Ammon's horn (tissue), 1 donor: Measurements from ENCODE around the gene CD244.
A peak's percentile ranks its signal among the peaks of the same experiment; 100 is the strongest.

Source experiments
- DNase-seq: peaks from one replicate; pipeline ENCODE4 v3.0.0-alpha.2; 2016; ENCODE audit warnings: low spot score

CD244 gene

GRCh38 chr1:160844447-160845232 lies 18.0 kb downstream of the CD244 start:
- no peak for DNase-seq

GRCh38 chr1:160841079-160841478 lies 21.6 kb downstream of the CD244 start:
- no peak for DNase-seq

DNA sequence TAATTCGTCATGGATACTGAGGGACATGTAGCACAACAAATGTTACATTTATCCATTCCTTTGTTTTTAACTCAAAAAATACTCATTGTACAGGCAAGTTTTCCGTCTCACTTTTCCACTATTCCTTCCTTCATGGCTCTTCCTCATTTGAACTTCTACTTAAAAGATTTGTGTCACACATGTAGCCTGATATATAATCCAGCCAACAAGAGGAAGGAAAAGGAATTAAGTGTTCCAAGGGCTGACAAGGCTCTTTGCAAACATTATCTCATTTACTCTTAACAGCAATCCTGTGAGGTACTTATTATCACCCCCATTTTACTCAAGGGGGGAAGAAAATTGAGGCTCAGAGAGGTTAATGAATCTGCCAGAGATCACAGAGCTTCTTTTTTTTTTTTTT lies 22.9 kb downstream of the CD244 start:
- no peak for DNase-seq

DNA sequence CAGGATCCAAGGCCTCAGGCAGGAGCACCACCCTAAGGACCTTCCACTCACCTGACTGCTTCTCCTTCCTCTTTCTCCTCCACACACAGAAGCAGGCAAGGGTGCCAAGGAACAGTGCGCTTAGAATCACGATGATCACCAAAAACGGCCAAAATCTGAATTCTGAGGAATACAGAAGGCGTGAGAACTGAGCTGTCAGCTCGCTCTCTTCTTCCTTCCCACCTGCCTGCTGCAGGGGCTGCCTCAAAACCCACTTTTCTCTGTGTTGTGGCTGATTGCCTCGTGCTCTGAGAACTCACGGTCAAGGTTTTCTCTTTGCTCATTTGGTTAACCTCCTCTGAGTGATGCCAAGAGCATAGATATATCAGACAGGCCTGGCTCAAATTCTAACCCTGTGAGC lies 23.8 kb downstream of the CD244 start:
- DNase-seq: no peak

DNA sequence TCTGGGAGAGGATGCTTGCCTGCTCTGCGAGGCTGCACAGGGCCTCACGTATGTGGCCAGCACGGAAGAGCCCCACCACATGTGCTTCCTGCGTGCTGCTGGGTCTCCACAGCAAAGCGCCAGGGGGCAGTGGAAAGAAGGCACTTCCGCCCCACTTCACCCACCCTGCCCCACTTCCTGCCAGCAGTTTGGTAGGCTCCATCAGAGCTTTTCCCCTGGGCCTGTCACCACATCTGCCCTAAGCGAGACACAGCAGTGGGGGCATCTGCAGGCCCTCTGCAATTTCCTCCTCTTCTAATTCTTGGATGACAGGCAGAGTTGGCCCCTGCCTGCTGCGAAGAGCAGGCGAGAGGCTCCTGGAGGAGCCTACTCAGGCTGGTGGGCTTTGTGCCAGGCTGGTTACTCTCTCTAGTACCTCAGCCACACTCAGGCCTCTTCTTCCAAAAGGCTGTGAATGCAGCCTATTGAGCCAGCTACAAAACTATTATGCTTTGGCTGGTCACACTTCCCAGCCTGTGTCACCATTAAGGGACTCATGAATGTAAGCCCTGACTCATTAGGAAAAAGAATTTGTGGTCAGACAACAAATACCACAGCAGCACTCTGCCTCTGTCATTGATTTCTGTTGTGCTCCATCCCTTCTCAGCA lies 25.0 kb downstream of the CD244 start:
- peak; percentile 56 for DNase-seq

DNA sequence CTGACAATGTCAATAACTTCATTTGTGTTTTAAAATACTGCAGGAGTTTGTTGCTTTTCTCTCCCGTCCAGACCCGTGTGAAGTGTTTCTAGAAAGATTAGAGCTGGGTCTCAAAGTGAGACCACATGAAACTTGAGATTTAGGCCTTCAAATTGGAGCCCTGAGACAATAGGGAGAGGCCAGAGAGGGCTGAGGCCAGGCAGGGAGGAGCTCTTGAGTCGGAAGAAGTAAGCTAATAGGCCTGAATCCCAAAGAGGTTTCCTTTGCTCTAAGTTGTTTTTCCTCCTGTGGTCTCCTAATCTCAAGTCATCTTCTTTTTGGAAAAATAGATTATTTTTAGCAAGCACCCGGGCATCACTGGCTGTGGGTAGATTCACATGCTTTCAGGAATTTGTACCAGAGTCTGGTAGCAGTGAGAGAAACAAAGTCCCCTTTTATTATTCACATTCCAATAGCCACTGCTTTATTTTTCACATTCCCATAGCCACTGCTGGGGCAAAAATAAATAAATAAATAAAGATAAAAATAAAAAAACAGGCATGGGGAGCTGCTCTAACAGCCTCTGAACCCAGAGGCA lies 25.6 kb downstream of the CD244 start:
- no peak for DNase-seq

DNA sequence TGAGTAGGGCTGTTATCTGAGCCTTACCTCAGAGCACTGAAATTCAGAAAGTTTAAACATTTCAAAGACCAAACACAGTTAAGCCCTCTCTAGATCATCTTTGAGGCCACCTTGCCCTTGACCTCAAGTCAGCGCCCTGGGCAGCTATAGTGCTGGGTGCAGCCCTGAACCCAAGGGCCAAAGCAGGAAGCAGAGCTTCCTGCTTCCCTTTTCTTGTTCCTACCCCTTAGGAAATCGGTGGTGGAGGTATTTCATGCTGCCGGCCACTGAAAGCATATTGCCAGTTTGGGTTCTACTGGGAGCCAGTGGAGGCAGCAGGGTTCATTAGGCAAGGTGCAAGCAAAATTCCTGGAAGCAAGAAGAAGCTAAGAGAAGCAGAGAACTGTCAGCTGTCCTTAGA lies 26.1 kb downstream of the CD244 start:
- no peak for DNase-seq

DNA sequence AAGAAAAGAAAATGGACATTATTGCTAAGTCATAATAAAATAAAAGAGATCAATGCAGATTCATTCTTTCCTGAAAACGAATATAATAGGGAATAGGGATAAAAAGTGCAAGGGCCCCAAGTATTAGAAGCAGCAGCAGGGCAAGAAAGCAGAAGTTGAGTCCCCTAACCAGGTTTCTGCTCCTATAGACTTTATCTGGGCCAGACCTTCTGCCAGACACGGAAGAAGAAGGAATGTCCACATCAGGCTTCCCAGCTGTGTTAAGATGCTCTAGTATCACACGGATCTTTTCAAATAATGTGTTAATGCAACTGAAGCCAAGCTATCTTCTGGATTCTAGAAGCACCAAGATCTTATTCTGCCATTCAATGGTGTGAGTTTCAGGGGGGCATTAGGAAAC lies 26.9 kb downstream of the CD244 start:
- DNase-seq: no peak

DNA sequence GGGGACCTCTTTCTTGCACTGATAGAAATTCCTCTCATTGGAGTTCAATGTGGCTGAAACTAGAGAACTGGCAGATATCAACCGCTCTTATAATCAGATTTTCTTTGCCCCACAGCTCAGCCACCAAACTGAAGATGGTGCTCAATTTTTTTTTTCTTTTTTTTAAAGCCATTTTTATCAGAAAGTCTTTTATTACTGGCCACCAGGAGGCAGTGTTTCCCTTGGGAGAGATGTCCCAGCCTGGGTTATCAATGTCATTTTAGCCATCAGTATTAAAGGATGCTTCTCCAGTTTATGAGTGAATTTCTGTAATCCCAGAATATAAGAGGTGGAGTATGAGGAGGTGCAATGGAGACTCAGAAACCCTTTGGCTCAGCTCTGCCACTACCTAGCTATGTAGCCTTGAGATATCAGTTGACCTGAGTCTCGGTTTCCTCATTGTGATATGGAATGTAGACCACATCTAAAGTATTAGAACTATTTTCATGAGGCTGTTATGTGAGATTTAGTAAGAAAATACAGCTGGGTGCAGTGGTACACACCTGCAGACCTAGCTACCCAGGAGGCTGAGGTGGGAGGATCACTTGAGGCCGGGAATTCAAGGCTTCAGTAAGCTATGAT lies 27.6 kb downstream of the CD244 start:
- DNase-seq: no peak

DNA sequence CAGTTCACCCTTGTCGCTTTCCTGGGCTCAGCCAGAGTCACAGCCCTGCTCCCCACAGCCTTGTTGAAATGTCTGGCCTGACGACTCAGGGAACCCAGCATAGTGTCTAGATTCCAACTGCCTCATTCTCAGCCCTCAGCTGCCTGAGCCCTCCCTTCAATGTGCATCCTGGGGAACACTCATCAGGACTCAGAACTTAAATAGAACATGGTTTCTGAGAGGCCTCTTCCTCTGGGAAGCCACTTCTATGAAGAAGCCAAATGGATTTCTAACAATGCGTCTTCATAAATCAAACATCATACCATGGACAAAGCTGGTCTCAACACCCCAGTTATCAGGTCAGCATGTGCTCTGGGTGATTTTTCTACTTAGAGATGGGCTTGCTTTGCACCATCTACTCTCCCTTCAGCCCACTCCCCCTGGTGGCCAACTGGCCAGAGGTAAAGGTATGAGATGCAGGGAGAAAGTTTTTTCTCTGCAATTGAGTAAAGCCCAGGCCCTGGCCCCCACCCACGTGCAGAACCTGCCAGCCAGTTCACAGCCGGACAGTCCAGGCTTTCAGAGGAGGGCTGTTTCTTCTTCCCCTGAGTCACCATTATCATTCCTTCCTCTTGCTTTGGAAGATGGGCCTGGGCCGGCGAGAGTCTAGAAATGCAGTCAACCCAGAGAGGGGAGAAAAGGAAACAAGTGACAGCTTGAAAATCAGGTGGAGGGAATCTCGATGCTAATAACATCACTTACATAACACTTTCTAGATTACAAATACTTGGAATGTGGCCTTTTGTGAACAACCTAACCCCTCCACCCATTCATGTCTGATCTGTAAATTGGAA lies 32.1 kb downstream of the CD244 start:
- DNase-seq: no peak

DNA sequence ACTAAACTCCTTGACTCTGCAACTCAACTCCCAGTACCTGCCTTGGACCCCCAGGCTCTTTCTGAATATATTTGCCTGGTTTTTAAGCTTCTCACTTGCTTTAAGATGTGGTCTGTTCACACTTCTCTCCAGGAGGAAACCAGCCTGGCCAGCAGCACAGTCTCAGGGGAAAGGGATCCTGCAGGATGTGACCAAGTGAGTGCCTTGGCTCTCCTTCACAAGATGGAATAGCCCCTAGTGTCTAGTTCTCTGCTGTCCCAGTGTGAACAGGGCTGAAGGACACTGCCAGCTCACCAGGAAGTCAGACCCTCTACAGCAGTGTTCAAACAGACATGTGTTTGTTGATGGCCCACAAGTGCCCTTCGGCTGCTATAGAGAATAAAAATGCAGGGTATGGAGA lies 32.9 kb downstream of the CD244 start:
- no peak for DNase-seq

GRCh38 chr1:160827418-160827817 lies 35.3 kb downstream of the CD244 start:
- DNase-seq: no peak

- DNase-seq: no peak
These were observed 36.1 kb downstream of the CD244 start for GRCh38 chr1:160826546-160826945.

DNA sequence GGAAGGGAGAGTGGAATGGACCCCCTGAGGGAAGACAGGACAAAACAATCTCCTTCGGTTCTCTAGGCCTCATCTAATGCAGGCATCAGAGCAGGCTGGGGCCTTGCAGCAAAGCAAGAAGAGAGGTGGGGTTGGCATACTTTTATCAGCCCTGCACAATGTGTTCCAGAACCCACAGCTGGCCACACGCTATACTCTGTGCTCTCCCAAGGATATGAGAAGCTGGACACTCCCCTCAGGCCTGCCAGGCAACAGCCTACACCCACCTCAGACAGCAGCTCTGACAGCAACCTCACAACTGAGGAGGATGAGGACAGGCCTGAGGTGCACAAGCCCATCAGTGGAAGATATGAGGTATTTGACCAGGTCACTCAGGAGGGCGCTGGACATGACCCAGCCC lies 39.4 kb downstream of the CD244 start:
- DNase-seq: no peak

- DNase-seq: no peak
These were observed 41.1 kb downstream of the CD244 start for GRCh38 chr1:160821627-160822026.

GRCh38 chr1:160819186-160819585 lies 43.5 kb downstream of the CD244 start:
- no peak for DNase-seq

- no peak for DNase-seq
These were observed 44.3 kb downstream of the CD244 start for GRCh38 chr1:160818207-160818937.

DNA sequence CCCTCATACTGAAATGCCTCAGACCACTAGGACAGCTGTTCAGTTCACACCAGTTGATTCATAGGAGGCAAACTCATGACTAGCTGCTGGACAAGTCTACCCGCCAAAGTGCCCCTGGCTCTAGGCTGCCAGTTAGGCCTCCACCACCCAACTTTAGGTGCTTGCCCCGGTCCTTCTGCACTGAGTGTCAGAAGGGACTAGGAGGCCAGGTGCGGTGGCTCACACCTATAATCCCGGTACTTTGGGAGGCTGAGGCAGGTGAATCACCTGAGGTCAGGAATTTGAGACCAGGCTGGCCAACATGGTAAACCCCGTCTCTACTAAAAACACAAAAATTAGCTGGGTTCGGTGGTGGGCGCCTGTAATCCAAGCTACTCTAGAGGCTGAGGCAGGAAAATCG lies 47.8 kb downstream of the CD244 start:
- DNase-seq: no peak

- no peak for DNase-seq
These were observed 48.4 kb downstream of the CD244 start for GRCh38 chr1:160814316-160814715.

GRCh38 chr1:160813215-160813614 lies 49.5 kb downstream of the CD244 start:
- DNase-seq: no peak

- DNase-seq: no peak
These were observed 51.5 kb downstream of the CD244 start for GRCh38 chr1:160811147-160811546.
